Liver (tissue), 9 donors: ENCODE results near the gene RHBDF2. TPM values are rescaled to one million over a fixed set of nuclear protein-coding genes. Genes with fewer than 3 reads are reported as not detected.

Experiments
- DNase-seq: peaks from one replicate; pipeline ENCODE4 v3.0.0-alpha.2; 2017; ENCODE audit warnings: low spot score
- H3K27ac ChIP-seq, 2 donors: one replicate each; pipeline ENCODE4 v1.7.0; 2013; ENCODE audit warnings: inconsistent platforms in 2 of 2, low read length in 2 of 2, control low read depth in 1 of 2, low read depth in 1 of 2, mild to moderate bottlenecking in 1 of 2
- H3K27me3 ChIP-seq, 4 donors: one replicate each; pipeline versions ENCODE4 v1.6.1 to v1.7.0; 2013; ENCODE audit warnings: low read length in 3 of 4, inconsistent platforms in 1 of 4, mild to moderate bottlenecking in 1 of 4, moderate library complexity in 1 of 4; ENCODE audit not compliant: control insufficient read depth in 4 of 4, insufficient read depth in 4 of 4
- H3K36me3 ChIP-seq, 4 donors: one replicate each; pipeline versions ENCODE4 v1.6.1 to v1.7.0; 2013; ENCODE audit warnings: low read length in 3 of 4, mild to moderate bottlenecking in 3 of 4, low read depth in 1 of 4, moderate library complexity in 1 of 4; ENCODE audit not compliant: control insufficient read depth in 4 of 4, insufficient read depth in 3 of 4
- H3K4me1 ChIP-seq, 4 donors: one replicate each; pipeline versions ENCODE4 v1.6.1 to v1.7.0; 2013; ENCODE audit warnings: low read length in 3 of 4, mild to moderate bottlenecking in 3 of 4, moderate library complexity in 1 of 4; ENCODE audit not compliant: control insufficient read depth in 4 of 4, insufficient read depth in 4 of 4
- H3K4me3 ChIP-seq, 3 donors: one replicate each; pipeline versions ENCODE4 v1.6.1 to v1.7.0; 2013; ENCODE audit warnings: low read length in 3 of 3, control low read depth in 1 of 3, low read depth in 1 of 3, mild to moderate bottlenecking in 1 of 3
- H3K9ac ChIP-seq, 2 donors: one replicate each; pipeline ENCODE4 v1.7.0; 2013; ENCODE audit warnings: low read length in 2 of 2, mild to moderate bottlenecking in 2 of 2, moderate library complexity in 2 of 2, control low read depth in 1 of 2, low read depth in 1 of 2
- H3K9me3 ChIP-seq, 4 donors: one replicate each; pipeline versions ENCODE4 v1.6.1 to v1.7.0; 2013; ENCODE audit warnings: low read length in 3 of 4; ENCODE audit not compliant: control insufficient read depth in 4 of 4
- CTCF ChIP-seq: fragments of 150-350 bp; IDR thresholded peaks from 2 replicates; pipeline ENCODE4 v1.5.1; 2017; ENCODE audit warnings: improper control_type of control experiment, low read depth, low read length; ENCODE audit not compliant: missing input control
- EGR1 ChIP-seq, 2 donors: IDR thresholded peaks; 2 replicates each; pipeline ENCODE4 v1.6.1; 2016 to 2018; ENCODE audit warnings: antibody characterized with exemption in 2 of 2, low read depth in 2 of 2
- FOXA1 ChIP-seq: IDR thresholded peaks from 2 replicates; pipeline ENCODE4 v1.6.1; 2016; ENCODE audit warnings: antibody characterized with exemption
- FOXA2 ChIP-seq: IDR thresholded peaks from 2 replicates; pipeline ENCODE4 v1.6.1; 2016; ENCODE audit warnings: antibody characterized with exemption
- GABPA ChIP-seq, 2 donors: IDR thresholded peaks in 1 of 2; conservative IDR thresholded peaks in 1 of 2; 2 replicates each; pipeline ENCODE4 v1.6.1; 2016; ENCODE audit warnings: antibody characterized with exemption in 2 of 2, mild to moderate bottlenecking in 1 of 2, moderate library complexity in 1 of 2
- HNF4A ChIP-seq, 2 donors: conservative IDR thresholded peaks; 2 replicates each; pipeline ENCODE4 v1.6.1; 2016; ENCODE audit warnings: antibody characterized with exemption in 2 of 2, mild to moderate bottlenecking in 2 of 2
- HNF4G ChIP-seq: IDR thresholded peaks from 2 replicates; pipeline ENCODE4 v1.6.1; 2016; ENCODE audit warnings: antibody characterized with exemption
- NR2F2 ChIP-seq: IDR thresholded peaks from 2 replicates; pipeline ENCODE4 v1.6.1; 2016; ENCODE audit warnings: antibody characterized with exemption
- REST ChIP-seq: IDR thresholded peaks from 2 replicates; pipeline ENCODE4 v1.6.1; 2016; ENCODE audit warnings: antibody characterized with exemption, mild to moderate bottlenecking
- RXRA ChIP-seq, 2 donors: IDR thresholded peaks; 2 replicates each; pipeline ENCODE4 v1.6.1; 2017 to 2018; ENCODE audit warnings: antibody characterized with exemption in 2 of 2, mild to moderate bottlenecking in 1 of 2
- SP1 ChIP-seq: IDR thresholded peaks from 2 replicates; pipeline ENCODE4 v1.6.1; 2018; ENCODE audit warnings: antibody characterized with exemption, mild to moderate bottlenecking
- TAF1 ChIP-seq: conservative IDR thresholded peaks from 2 replicates; pipeline ENCODE4 v1.6.1; 2016; ENCODE audit warnings: antibody characterized with exemption, mild to moderate bottlenecking
- YY1 ChIP-seq: IDR thresholded peaks from 2 replicates; pipeline ENCODE4 v1.6.1; 2016; ENCODE audit warnings: antibody characterized with exemption, mild to moderate bottlenecking
- WGBS: extraction: QIAGEN DNeasy Blood & Tissue Kit; methylation state at CpG from one replicate; pipeline ENCODE4 v1.1.7; 2013; 5-methylcytosine and 5-hydroxymethylcytosine counted together
- polyA plus RNA-seq, 2 donors: library from polyadenylated mRNA; stranded (reverse) in 1 of 2; unstranded in 1 of 2; fragments of 200-250 nt in 1 of 2; fragments of >200 nt in 1 of 2; fragmentation: Nextera tagmentation in 1 of 2; extraction: Ambion mirVana in 1 of 2; gene quantifications; one replicate each; pipeline versions ENCODE4 v1.2.1 to v1.2.3, GENCODE V29; 2013 to 2015
- total RNA-seq, 2 donors: library from RNA; depleted of rRNA; stranded (reverse); fragments of >200 nt; gene quantifications; one replicate each; pipeline ENCODE4 v1.2.3, GENCODE V29; 2014
- TF ChIP-seq, protein P1 (sequence below): IDR thresholded peaks from 2 replicates; pipeline ENCODE4 v1.6.1; 2016; ENCODE audit warnings: antibody characterized with exemption
- TF ChIP-seq, protein P2 (sequence below): IDR thresholded peaks from 2 replicates; pipeline ENCODE4 v1.6.1; 2016; ENCODE audit warnings: antibody characterized with exemption
- TF ChIP-seq, protein P3 (sequence below): IDR thresholded peaks from 2 replicates; pipeline ENCODE4 v1.6.1; 2016; ENCODE audit warnings: antibody characterized with exemption
- donor health status: healthy.
- donor health status: healthy.
- donor health status: healthy.
- donor health status: healthy.
- donor health status: healthy.

Gene RHBDF2
- total and polyA plus RNA-seq, 4 donors, result 2.9 to 6.7 (median 4.6) TPM

GRCh38 chr17:76538281-76538931 lies 37.2 kb upstream of the RHBDF2 start:
- DNase-seq, result no peak
- Histone ChIP-seq H3K9ac (no peak overlapping the region), H3K4me3 (peak overlapping the region in 1 of 3 donors; percentile 46), H3K9me3 (no peaks in the 10 kb centered on the region), H3K36me3 (no peaks in the 10 kb centered on the region), H3K27me3 (no peaks in the 10 kb centered on the region), H3K27ac (peak overlapping the region in 1 of 2 donors; percentile 31), H3K4me1 (peaks cover 2 to 15% (median 10%) of the 10 kb centered on the region in 4 donors)
- TF ChIP-seq CTCF (no peak), RXRA (IDR thresholded peaks at IDR 0.05) (no peak), TAF1 (no peak), HNF4G (no peak), HNF4A (conservative IDR thresholded peaks at IDR 0.05) (no peak)
- 45% methylated on average over 37 of the region's 37 CpGs for WGBS

GRCh38 chr17:76537578-76538280 lies 36.5 kb upstream of the RHBDF2 start, which contains the start of gene CYGB:
Gene CYGB, minus strand, starts transcription at chr17:76537709. Its CDS starts 167 bp downstream, at chr17:76537542.
- Histone ChIP-seq H3K27ac (peak within 1 kb of the TSS; percentile 23 to 31), H3K9ac (no peak within 1 kb of the TSS), H3K36me3 (no peaks in the 10 kb centered on the region), H3K9me3 (no peaks in the 10 kb centered on the region), H3K4me3 (peak within 1 kb of the TSS in 1 of 3 donors; percentile 46), H3K27me3 (no peaks in the 10 kb centered on the region), H3K4me1 (peaks cover 2 to 15% (median 10%) of the 10 kb centered on the region in 4 donors)
- no peak for DNase-seq
- 7% methylated on average over 95 of the region's 95 CpGs for WGBS
- TF ChIP-seq FOXA1, result no peak
- TF ChIP-seq EGR1 (IDR thresholded peaks at IDR 0.05; ENCODE audit: low read depth in 2 of 2), result no peak
- no peak for TF ChIP-seq CTCF
- TF ChIP-seq, protein P1, sequence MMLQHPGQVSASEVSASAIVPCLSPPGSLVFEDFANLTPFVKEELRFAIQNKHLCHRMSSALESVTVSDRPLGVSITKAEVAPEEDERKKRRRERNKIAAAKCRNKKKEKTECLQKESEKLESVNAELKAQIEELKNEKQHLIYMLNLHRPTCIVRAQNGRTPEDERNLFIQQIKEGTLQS, result no peak
- no peak for TF ChIP-seq TAF1
- no peak for TF ChIP-seq SP1
- no peak for TF ChIP-seq NR2F2
- TF ChIP-seq FOXA2, result no peak
- TF ChIP-seq, protein P2, sequence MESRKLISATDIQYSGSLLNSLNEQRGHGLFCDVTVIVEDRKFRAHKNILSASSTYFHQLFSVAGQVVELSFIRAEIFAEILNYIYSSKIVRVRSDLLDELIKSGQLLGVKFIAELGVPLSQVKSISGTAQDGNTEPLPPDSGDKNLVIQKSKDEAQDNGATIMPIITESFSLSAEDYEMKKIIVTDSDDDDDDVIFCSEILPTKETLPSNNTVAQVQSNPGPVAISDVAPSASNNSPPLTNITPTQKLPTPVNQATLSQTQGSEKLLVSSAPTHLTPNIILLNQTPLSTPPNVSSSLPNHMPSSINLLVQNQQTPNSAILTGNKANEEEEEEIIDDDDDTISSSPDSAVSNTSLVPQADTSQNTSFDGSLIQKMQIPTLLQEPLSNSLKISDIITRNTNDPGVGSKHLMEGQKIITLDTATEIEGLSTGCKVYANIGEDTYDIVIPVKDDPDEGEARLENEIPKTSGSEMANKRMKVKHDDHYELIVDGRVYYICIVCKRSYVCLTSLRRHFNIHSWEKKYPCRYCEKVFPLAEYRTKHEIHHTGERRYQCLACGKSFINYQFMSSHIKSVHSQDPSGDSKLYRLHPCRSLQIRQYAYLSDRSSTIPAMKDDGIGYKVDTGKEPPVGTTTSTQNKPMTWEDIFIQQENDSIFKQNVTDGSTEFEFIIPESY, result no peak
- TF ChIP-seq GABPA (IDR thresholded peaks at IDR 0.05 in 1 of 2, conservative IDR thresholded peaks at IDR 0.05 in 1 of 2), result no peak
- TF ChIP-seq HNF4G, result no peak
- no peak for TF ChIP-seq YY1
- TF ChIP-seq, protein P3, sequence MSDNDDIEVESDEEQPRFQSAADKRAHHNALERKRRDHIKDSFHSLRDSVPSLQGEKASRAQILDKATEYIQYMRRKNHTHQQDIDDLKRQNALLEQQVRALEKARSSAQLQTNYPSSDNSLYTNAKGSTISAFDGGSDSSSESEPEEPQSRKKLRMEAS, result no peak
- no peak for TF ChIP-seq REST
- TF ChIP-seq HNF4A (conservative IDR thresholded peaks at IDR 0.05), result no peak
